SK-N-SH (cell line): ENCODE results near the gene AP1S3. TPM values are rescaled to one million over a fixed set of nuclear protein-coding genes. Genes with fewer than 3 reads are reported as not detected.

Experiments used
- CTCF ChIA-PET: fragments of 300-600, 350-600 bp; formaldehyde crosslinking; extraction: SDS; loops from one replicate; lab custom pipeline; 2021; lab: Yijun Ruan, JAX
- POLR2A ChIA-PET: fragments of 350-600 bp; sonication (Branson Sonifier 250); formaldehyde crosslinking; extraction: SDS; loops from one replicate; lab custom pipeline; 2020; ENCODE audit warnings: antibody characterized with exemption, inconsistent platforms; lab: Yijun Ruan, JAX
- DNase-seq: peaks from one replicate; pipeline ENCODE4 v3.0.0; 2012
- H2AFZ ChIP-seq: fragments of 200-600 bp; sonication (generic); 2 replicates; pipeline ENCODE4 v1.8.1; 2016; ENCODE audit warnings: antibody characterized with exemption, mild to moderate bottlenecking, low read depth
- H3F3A ChIP-seq: fragments of 200-600 bp; sonication (generic); replicated peaks from 2 replicates; pipeline ENCODE3; 2016; ENCODE audit warnings: antibody characterized with exemption, mild to moderate bottlenecking; ENCODE audit not compliant: insufficient read depth
- H3K27ac ChIP-seq, 2 experiments: fragments of 200-500 bp in 1 of 2; fragments of 200-600 bp in 1 of 2; sonication (Bioruptor generic) in 1 of 2; sonication (generic), shearing (Covaris generic) in 1 of 2; 2 replicates each; pipeline versions ENCODE4 v1.5.1 to v1.6.1; 2014 to 2016; ENCODE audit warnings: low read depth in 2 of 2, inconsistent platforms in 1 of 2, low read length in 1 of 2, mild to moderate bottlenecking in 1 of 2, mixed read lengths in 1 of 2
- H3K27me3 ChIP-seq: fragments of 200-600 bp; sonication (generic), shearing (Covaris generic); 2 replicates; pipeline ENCODE4 v1.6.1; 2016; ENCODE audit warnings: mixed run types; ENCODE audit not compliant: insufficient read depth
- H3K36me3 ChIP-seq, 2 experiments: fragments of 200-500 bp in 1 of 2; fragments of 200-600 bp in 1 of 2; sonication (Bioruptor generic) in 1 of 2; sonication (generic) in 1 of 2; replicated peaks in 1 of 2; 2 replicates each; pipeline versions ENCODE3 to v1.5.1; 2014 to 2016; ENCODE audit warnings: low read length in 1 of 2, mild to moderate bottlenecking in 1 of 2; ENCODE audit not compliant: insufficient read depth in 2 of 2, control insufficient read depth in 1 of 2
- H3K4me1 ChIP-seq, 2 experiments: fragments of 200-500 bp in 1 of 2; fragments of 200-600 bp in 1 of 2; sonication (Bioruptor generic) in 1 of 2; sonication (generic), shearing (Covaris generic) in 1 of 2; 2 replicates each; pipeline versions ENCODE4 v1.5.1 to v1.6.1; 2014 to 2016; ENCODE audit warnings: low read depth in 1 of 2, low read length in 1 of 2, mixed run types in 1 of 2; ENCODE audit not compliant: insufficient read depth in 2 of 2, control insufficient read depth in 1 of 2
- H3K4me2 ChIP-seq: fragments of 200-600 bp; sonication (generic), shearing (Covaris generic); 2 replicates; pipeline ENCODE4 v1.6.1; 2017; ENCODE audit warnings: mixed run types
- H3K4me3 ChIP-seq, 2 experiments: fragments of 200-500 bp in 1 of 2; fragments of 200-600 bp in 1 of 2; sonication (Bioruptor generic) in 1 of 2; sonication (generic), shearing (Covaris generic) in 1 of 2; 2 replicates each; pipeline versions ENCODE4 v1.5.1 to v1.8.1; 2014 to 2016; ENCODE audit warnings: low read depth in 2 of 2, inconsistent platforms in 1 of 2, low read length in 1 of 2, mild to moderate bottlenecking in 1 of 2, mixed read lengths in 1 of 2, moderate library complexity in 1 of 2
- H3K79me2 ChIP-seq: fragments of 200-600 bp; sonication (generic); 2 replicates; pipeline ENCODE4 v1.8.1; 2017; ENCODE audit warnings: mild to moderate bottlenecking; ENCODE audit not compliant: insufficient read depth
- H3K9ac ChIP-seq: fragments of 200-600 bp; sonication (generic); 2 replicates; pipeline ENCODE4 v1.6.1; 2017; ENCODE audit warnings: mixed run types
- H3K9me2 ChIP-seq: fragments of 200-600 bp; sonication (generic); 2 replicates; pipeline ENCODE4 v1.6.1; 2017; ENCODE audit warnings: mixed run types
- H3K9me3 ChIP-seq: fragments of 200-600 bp; sonication (generic); 2 replicates; pipeline ENCODE4 v1.6.1; 2017; ENCODE audit warnings: mixed run types, mild to moderate bottlenecking, moderate library complexity
- H4K20me1 ChIP-seq: fragments of 200-600 bp; sonication (generic); 2 replicates; pipeline ENCODE4 v1.6.1; 2017; ENCODE audit warnings: mild to moderate bottlenecking, mixed run types; ENCODE audit not compliant: insufficient read depth
- CHD2 ChIP-seq: fragments of 150-350 bp; IDR thresholded peaks from 2 replicates; pipeline ENCODE4 v1.6.1; 2018; ENCODE audit warnings: low read length; ENCODE audit not compliant: partially characterized antibody
- ELF1 ChIP-seq: IDR thresholded peaks from 2 replicates; pipeline ENCODE4 v1.4.0; 2012
- EP300 ChIP-seq, 2 experiments: IDR thresholded peaks; 2 replicates each; pipeline versions ENCODE4 v1.4.0 to v1.6.1; 2012; ENCODE audit warnings: borderline replicate concordance in 1 of 2, low read depth in 1 of 2, low read length in 1 of 2
- EZH2phosphoT487 ChIP-seq: fragments of 200-600 bp; sonication (generic); IDR thresholded peaks from 2 replicates; pipeline ENCODE4 v1.6.1; 2017; ENCODE audit warnings: low read depth, mixed run types, mild to moderate bottlenecking, antibody characterized with exemption, moderate library complexity, borderline replicate concordance
- FOSL2 ChIP-seq: IDR thresholded peaks from 2 replicates; pipeline ENCODE4 v1.4.0; 2012; ENCODE audit warnings: low read depth, mild to moderate bottlenecking, moderate library complexity, borderline replicate concordance
- FOXM1 ChIP-seq: IDR thresholded peaks from 2 replicates; pipeline ENCODE4 v1.4.0; 2012; ENCODE audit warnings: low read depth, mild to moderate bottlenecking
- GATA2 ChIP-seq: sonication (generic); formaldehyde crosslinking; IDR thresholded peaks from 2 replicates; pipeline ENCODE4 v1.5.0; 2020; ENCODE audit warnings: mild to moderate bottlenecking, missing genetic modification reagents
- IRF3 ChIP-seq: fragments of 150-350 bp; IDR thresholded peaks from 2 replicates; pipeline ENCODE4 v1.6.1; 2016; ENCODE audit warnings: mild to moderate bottlenecking, low read depth, low read length
- MAX ChIP-seq: IDR thresholded peaks from 2 replicates; pipeline ENCODE4 v1.4.0; 2012; ENCODE audit warnings: low read depth
- NFIC ChIP-seq: IDR thresholded peaks from 2 replicates; pipeline ENCODE4 v1.4.0; 2012; ENCODE audit warnings: borderline replicate concordance
- RAD21 ChIP-seq: IDR thresholded peaks from 2 replicates; pipeline ENCODE4 v1.6.1; 2012; ENCODE audit warnings: mild to moderate bottlenecking, low read length
- RCOR1 ChIP-seq: fragments of 150-350 bp; IDR thresholded peaks from 2 replicates; pipeline ENCODE4 v1.6.1; 2017; ENCODE audit warnings: antibody characterized with exemption, low read length
- REST ChIP-seq: IDR thresholded peaks from 2 replicates; pipeline ENCODE4 v1.6.1; 2012; ENCODE audit warnings: mild to moderate bottlenecking, low read depth, low read length, moderate library complexity
- RXRA ChIP-seq: IDR thresholded peaks from 2 replicates; pipeline ENCODE4 v1.4.0; 2012; ENCODE audit warnings: low read depth, mild to moderate bottlenecking, borderline replicate concordance
- SMC3 ChIP-seq: IDR thresholded peaks from 2 replicates; pipeline ENCODE4 v1.6.1; 2012; ENCODE audit warnings: low read depth, low read length, improper control_type of control experiment
- TAF1 ChIP-seq: IDR thresholded peaks from 2 replicates; pipeline ENCODE4 v1.6.1; 2012; ENCODE audit warnings: low read depth, mild to moderate bottlenecking, low read length, moderate library complexity, borderline replicate concordance
- TCF12 ChIP-seq: IDR thresholded peaks from 2 replicates; pipeline ENCODE4 v1.4.0; 2012
- YY1 ChIP-seq: IDR thresholded peaks from 2 replicates; pipeline ENCODE4 v1.4.0; 2012; ENCODE audit warnings: low read depth, mild to moderate bottlenecking
- WGBS: methylation state at CpG from one replicate; pipeline ENCODE4 v1.1.6; 2017; ENCODE audit warnings: low lambda C conversion rate; 5-methylcytosine and 5-hydroxymethylcytosine counted together
- polyA plus RNA-seq, 3 experiments: library from polyadenylated mRNA; depleted of rRNA; stranded (reverse); fragments of >200 nt; gene quantifications; 2 replicates each; pipeline ENCODE4 v1.2.3, GENCODE V29; 2012

Gene AP1S3
- polyA plus RNA-seq, 1 of the 3 experiments (the other 2 are of a cell fraction), result 4.8 TPM

- POLR2A ChIA-PET, result no interaction called here
- CTCF ChIA-PET, result interaction anchor here (0.8 kb wide), 1 partner anchor 19 kb away, joined by 3 read pairs; no protein-coding TSS in a partner anchor
- H3K27ac ChIP-seq, result no peak overlapping the region
- no peaks in the 10 kb centered on the region for H3K27me3 ChIP-seq
- no peak overlapping the region for H3K9ac ChIP-seq
- H2AFZ ChIP-seq, result no peak overlapping the region
- H4K20me1 ChIP-seq, result no peaks in the 10 kb centered on the region
- H3K4me3 ChIP-seq, result no peak overlapping the region
- peaks cover 0 to 23% of the 10 kb centered on the region in 2 experiments; a peak in 1 of 4 replicates for H3K4me1 ChIP-seq
- no peaks in the 10 kb centered on the region for H3K36me3 ChIP-seq
- H3F3A ChIP-seq, result peaks cover 25% of the 10 kb centered on the region
- WGBS, result 88% methylated on average over 4 of the region's 4 CpGs
- H3K9me2 ChIP-seq, result no peaks in the 10 kb centered on the region
- no peak overlapping the region for H3K4me2 ChIP-seq
- H3K9me3 ChIP-seq, result no peaks in the 10 kb centered on the region
- no peak for DNase-seq
- TF ChIP-seq GATA2 (CRISPR knock-in tag), result no peak
- no peak for TF ChIP-seq EZH2phosphoT487
- TF ChIP-seq NFIC, result no peak
- TF ChIP-seq YY1, result no peak
- TF ChIP-seq RAD21, result no peak
- TF ChIP-seq CHD2, result no peak
- no peak for TF ChIP-seq SMC3
- TF ChIP-seq ELF1, result no peak
- no peak for TF ChIP-seq TAF1
- TF ChIP-seq EP300 (IDR thresholded peaks at IDR 0.05; ENCODE audit: borderline replicate concordance in 1 of 2, low read depth in 1 of 2, low read length in 1 of 2), result no peak
- no peak for TF ChIP-seq FOSL2
- no peak for TF ChIP-seq TCF12
- TF ChIP-seq RCOR1, result no peak
- no peak for TF ChIP-seq RXRA
- no peak for TF ChIP-seq FOXM1
- no peak for TF ChIP-seq IRF3
- no peak for TF ChIP-seq REST
- TF ChIP-seq MAX, result no peak
- H3K79me2 ChIP-seq, result no peaks in the 10 kb centered on the region
Observed at GRCh38 chr2:223758131-223758840, 79.1 kb downstream of the AP1S3 start.
